ENCODE measurements around the gene PROSER1. TPM values are rescaled to one million over a fixed set of nuclear protein-coding genes. Genes with fewer than 3 reads are reported as not detected.

Gene PROSER1
- total and polyA plus RNA-seq, 10 of the 15 experiments (the other 5 are each of a cell fraction or from before 2014, with no cell fraction given) = 14.3 to 66.0 (median 26.9) TPM

DNA sequence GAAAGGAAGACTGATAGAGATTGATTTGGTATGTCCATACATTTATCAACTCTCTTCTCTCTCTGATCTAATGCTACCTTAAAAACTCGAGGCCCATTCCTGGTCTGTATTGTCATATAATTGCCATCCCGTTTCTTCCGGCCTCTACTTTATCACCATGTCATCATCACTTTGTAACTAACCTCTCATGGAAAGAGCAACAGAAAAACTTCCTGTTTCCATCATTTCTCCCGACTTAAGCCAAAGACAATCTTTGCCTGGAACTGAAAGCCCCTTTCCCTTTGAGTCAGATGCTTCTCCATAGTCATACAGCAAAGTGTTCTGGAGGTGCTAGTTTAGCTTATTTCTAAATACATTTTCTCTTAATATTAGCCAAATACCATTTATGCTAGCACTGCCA, 44.5 kb downstream of the PROSER1 start (continued):
- TF ChIP-seq MTA3 (IDR thresholded peaks at IDR 0.05; ENCODE audit: borderline replicate concordance, low read length) = no peak

- H3K9me3 ChIP-seq (replicated peaks; ENCODE audit: control insufficient read depth, insufficient read depth, low read length) = no peaks in the 10 kb centered on the region
- no peaks in the 10 kb centered on the region for H3K36me3 ChIP-seq (ENCODE audit: control insufficient read depth in 2 of 2, insufficient read depth in 2 of 2, low read length in 1 of 2)
- BruUV-seq (replicated peaks) = no TSS peak
- H3K4me3 ChIP-seq = no peak within 1 kb of the TSS
- no peaks in the 10 kb centered on the region; a peak in 1 of 4 replicates for H3K27me3 ChIP-seq (replicated peaks in 1 of 2; ENCODE audit: control insufficient read depth in 2 of 2, insufficient read depth in 2 of 2, low read length in 1 of 2)
- ATAC-seq (no peak), FAIRE-seq (no peak), DNase-seq (ENCODE audit: low read depth, low spot score) (no peak)
- TF ChIP-seq MTA3 (IDR thresholded peaks at IDR 0.05; ENCODE audit: borderline replicate concordance, low read length) (no peak), TARDBP (IDR thresholded peaks at IDR 0.05; ENCODE audit: borderline replicate concordance) (no peak)
- no peak within 1 kb of the TSS for H3K9ac ChIP-seq (ENCODE audit: control insufficient read depth, insufficient read depth, low read length)
- intact Hi-C loops (cut with micrococcal nuclease; ENCODE audit: unreplicated experiment) (no loop called here), in situ Hi-C loops (cut with MboI) (no loop called here)
- RAD21 ChIA-PET (ENCODE audit: unreplicated experiment) = no interaction called here
- POLR2A ChIA-PET = no interaction called here
- CTCF ChIA-PET = interaction anchor here (0.8 kb wide), 1 partner anchor 409 kb away, joined by 3 read pairs; no protein-coding TSS in a partner anchor
- H4K20me1 ChIP-seq (ENCODE audit: control insufficient read depth, insufficient read depth) = no peaks in the 10 kb centered on the region
- H3K27ac ChIP-seq (ENCODE audit: control insufficient read depth, insufficient read depth) = no peak within 1 kb of the TSS
- no peaks in the 10 kb centered on the region for H3K79me2 ChIP-seq (ENCODE audit: control insufficient read depth, insufficient read depth, low read length)
- no peak within 1 kb of the TSS for H2AFZ ChIP-seq (ENCODE audit: control insufficient read depth, low read depth, low read length)
- SMC1A ChIA-PET (ENCODE audit: uncharacterized antibody, unreplicated experiment) = no interaction called here
- H3K4me2 ChIP-seq (ENCODE audit: control insufficient read depth, insufficient read depth) = no peak within 1 kb of the TSS
- no peaks in the 10 kb centered on the region for H3K4me1 ChIP-seq (ENCODE audit: control insufficient read depth, insufficient read depth, low read length)
Observed at GRCh38 chr13:38990693-38991092, 47.2 kb downstream of the PROSER1 start, which contains the start of gene STOML3. Gene STOML3, minus strand, starts transcription at chr13:38990831. Its CDS starts 110 bp downstream, at chr13:38990721.

GRCh38 chr13:38981096-38981495, 56.8 kb downstream of the PROSER1 start:
- in situ Hi-C loops (cut with MboI) = no loop called here
- no peak for TF ChIP-seq NFXL1 (IDR thresholded peaks at IDR 0.05; ENCODE audit: borderline replicate concordance)
- no peak for TF ChIP-seq ZNF207 (IDR thresholded peaks at IDR 0.05; ENCODE audit: borderline replicate concordance)
- no peak for TF ChIP-seq SUPT20H (IDR thresholded peaks at IDR 0.05; ENCODE audit: borderline replicate concordance, control insufficient read depth, low read depth, low read length)
- no peak for TF ChIP-seq WRNIP1 (IDR thresholded peaks at IDR 0.05; ENCODE audit: borderline replicate concordance, low read depth, low read length)
- no peak for TF ChIP-seq CBX5 (IDR thresholded peaks at IDR 0.05; ENCODE audit: low read depth)
- no peak for TF ChIP-seq BRCA1 (IDR thresholded peaks at IDR 0.05; ENCODE audit: low read depth, low read length)
- TF ChIP-seq USF1 (IDR thresholded peaks at IDR 0.05; ENCODE audit: borderline replicate concordance, extremely low read length, insufficient read depth, low read depth, low read length) = no peak
- no peak for TF ChIP-seq EGR1 (IDR thresholded peaks at IDR 0.05; ENCODE audit: borderline replicate concordance in 1 of 2, low read depth in 2 of 2, low read length in 2 of 2)
- TF ChIP-seq BCL11A (IDR thresholded peaks at IDR 0.05; ENCODE audit: low read depth, low read length) = no peak
- no peak for TF ChIP-seq CHD1 (IDR thresholded peaks at IDR 0.05; ENCODE audit: low read depth, low read length)
- TF ChIP-seq MYB (IDR thresholded peaks at IDR 0.05; ENCODE audit: borderline replicate concordance, low read depth, low read length) = no peak
- TF ChIP-seq ZNF24 (IDR thresholded peaks at IDR 0.05) = no peak
- TF ChIP-seq MXI1 (IDR thresholded peaks at IDR 0.05; ENCODE audit: low read depth, low read length) = no peak
- TF ChIP-seq SMARCA5 (IDR thresholded peaks at IDR 0.05) = no peak

More at GRCh38 chr13:38981096-38981495, 56.8 kb downstream of the PROSER1 start:
- FAIRE-seq = no peak
- Histone ChIP-seq H3K4me3 (no peak overlapping the region), H3K4me2 (ENCODE audit: control insufficient read depth, insufficient read depth) (no peak overlapping the region), H4K20me1 (ENCODE audit: control insufficient read depth, insufficient read depth) (no peaks in the 10 kb centered on the region), H3K4me1 (ENCODE audit: control insufficient read depth, insufficient read depth, low read length) (no peaks in the 10 kb centered on the region), H3K27me3 (replicated peaks in 1 of 2; ENCODE audit: control insufficient read depth in 2 of 2, insufficient read depth in 2 of 2, low read length in 1 of 2) (no peaks in the 10 kb centered on the region), H3K27ac (ENCODE audit: control insufficient read depth, insufficient read depth) (no peak overlapping the region), H3K79me2 (ENCODE audit: control insufficient read depth, insufficient read depth, low read length) (no peaks in the 10 kb centered on the region), H3K9me3 (replicated peaks; ENCODE audit: control insufficient read depth, insufficient read depth, low read length) (no peaks in the 10 kb centered on the region; the same call in 2 of the 3 replicates), H2AFZ (ENCODE audit: control insufficient read depth, low read depth, low read length) (no peak overlapping the region), H3K9ac (ENCODE audit: control insufficient read depth, insufficient read depth, low read length) (no peak overlapping the region), H3K36me3 (ENCODE audit: control insufficient read depth in 2 of 2, insufficient read depth in 2 of 2, low read length in 1 of 2) (no peaks in the 10 kb centered on the region)
- no peak for DNase-seq (ENCODE audit: low read depth, low spot score)
- ATAC-seq = no peak
- ChIA-PET CTCF (interaction anchor here (1.0 kb wide), 1 partner anchor 13 kb away, joined by 3 read pairs; no protein-coding TSS in a partner anchor), RAD21 (ENCODE audit: unreplicated experiment) (no interaction called here), SMC1A (ENCODE audit: uncharacterized antibody, unreplicated experiment) (no interaction called here), POLR2A (interaction anchor here (0.6 kb wide), 1 partner anchor 51 kb away, joined by 3 read pairs; no protein-coding TSS in a partner anchor)
- intact Hi-C loops (cut with micrococcal nuclease; ENCODE audit: unreplicated experiment) = no loop called here
- no TSS peak for BruUV-seq (replicated peaks)
- 14% methylated on average over 2 of the region's 2 CpGs for WGBS (ENCODE audit: insufficient coverage, insufficient replicate concordance, low lambda C conversion rate, missing lambda C conversion rate)

All from GM12878 (cell line).